Upper lobe of left lung (tissue), 4 donors: ENCODE results near the gene ZNF593.

Source experiments
- CTCF ChIP-seq, 6 experiments: fragments of 450-650 bp in 4 of 6; fragments of 200-600 bp in 2 of 6; sonication (generic) in 2 of 6; IDR thresholded peaks; one replicate each; pipeline ENCODE4 v1.5.1; 2016 to 2019; ENCODE audit warnings: antibody characterized with exemption in 6 of 6
- EP300 ChIP-seq, 4 donors: sonication (generic); formaldehyde crosslinking; IDR thresholded peaks; one replicate each; pipeline ENCODE4 v1.5.1; 2017; ENCODE audit warnings: antibody characterized with exemption in 4 of 4, control low read depth in 2 of 4
- POLR2A ChIP-seq, 4 donors: fragments of 450-650 bp; IDR thresholded peaks; one replicate each; pipeline ENCODE4 v1.5.1; 2016 to 2017; ENCODE audit warnings: antibody characterized with exemption in 4 of 4, mild to moderate bottlenecking in 2 of 4
- POLR2AphosphoS5 ChIP-seq, 2 donors: sonication (generic); formaldehyde crosslinking; IDR thresholded peaks; one replicate each; pipeline ENCODE4 v1.5.1; 2017; ENCODE audit warnings: antibody characterized with exemption in 2 of 2

- TF ChIP-seq EP300 (IDR thresholded peaks at IDR 0.05) (no peak), CTCF (IDR thresholded peaks at IDR 0.05) (no peak), POLR2A (IDR thresholded peaks at IDR 0.05) (no peak), POLR2AphosphoS5 (IDR thresholded peaks at IDR 0.05) (no peak)
These were observed 35.2 kb upstream of the ZNF593 start for GRCh38 chr1:26134466-26134865.
